ENCODE measurements around the gene CLCN4.

CLCN4 gene

GRCh38 chrX:10206317-10206716 is 49.5 kb downstream of the CLCN4 start:
- H3K4me3 Mint-ChIP-seq: no peak overlapping the region
- no peaks in the 10 kb centered on the region for H3K9me3 Mint-ChIP-seq
- no peaks in the 10 kb centered on the region for H3K4me1 Mint-ChIP-seq (ENCODE audit: low read depth)
- H3K36me3 Mint-ChIP-seq (ENCODE audit: low read depth): no peaks in the 10 kb centered on the region
- no peaks in the 10 kb centered on the region for H3K27me3 Mint-ChIP-seq (ENCODE audit: low read depth)
- no peak for DNase-seq (ENCODE audit: low spot score)
- H3K27ac Mint-ChIP-seq: no peak overlapping the region

DNA sequence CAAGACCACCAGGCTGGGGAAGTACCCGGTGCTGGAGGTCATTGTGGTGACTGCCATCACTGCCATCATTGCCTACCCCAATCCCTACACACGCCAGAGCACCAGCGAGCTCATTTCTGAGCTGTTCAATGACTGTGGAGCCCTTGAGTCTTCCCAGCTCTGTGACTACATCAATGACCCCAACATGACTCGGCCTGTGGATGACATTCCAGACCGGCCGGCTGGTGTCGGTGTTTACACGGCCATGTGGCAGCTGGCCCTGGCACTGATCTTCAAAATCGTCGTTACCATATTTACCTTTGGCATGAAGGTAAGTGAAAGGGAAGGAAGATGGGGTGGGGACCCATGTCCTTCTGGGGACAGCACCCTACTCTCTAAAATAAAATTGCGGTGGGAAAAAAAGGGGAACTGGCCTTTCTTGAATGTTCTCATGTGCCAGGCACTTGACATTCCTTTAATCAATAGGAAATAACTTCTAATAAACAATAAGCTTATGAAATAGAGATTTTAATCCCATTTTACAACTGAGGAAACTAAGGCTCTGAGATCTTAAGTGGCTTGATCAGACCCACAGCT is 51.6 kb downstream of the CLCN4 start:
- DNase-seq (ENCODE audit: low spot score): no peak
- Mint-ChIP-seq H3K27me3 (ENCODE audit: low read depth) (no peaks in the 10 kb centered on the region), H3K36me3 (ENCODE audit: low read depth) (no peaks in the 10 kb centered on the region), H3K27ac (no peak overlapping the region), H3K4me3 (no peak overlapping the region), H3K9me3 (no peaks in the 10 kb centered on the region), H3K4me1 (ENCODE audit: low read depth) (no peaks in the 10 kb centered on the region)

DNA sequence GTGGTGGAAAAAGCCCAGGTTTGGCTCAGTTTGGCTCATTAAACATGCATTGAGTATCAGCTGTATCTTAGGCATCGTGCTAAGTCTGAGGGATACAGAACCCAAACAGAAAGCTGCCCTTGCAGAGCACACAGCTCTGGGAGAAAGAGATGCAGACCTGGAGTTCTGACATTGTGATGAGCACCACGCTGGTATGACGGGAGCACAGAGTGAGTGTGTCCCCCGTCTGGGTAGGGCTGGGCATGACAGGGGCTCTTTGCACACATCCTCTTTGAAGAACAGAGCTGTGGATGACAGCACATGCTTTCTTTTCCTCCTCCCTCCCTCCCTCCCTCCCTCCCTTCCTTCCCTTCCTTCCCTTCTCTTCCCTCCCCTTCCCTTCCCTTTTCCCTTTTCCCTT is 52.2 kb downstream of the CLCN4 start:
- no peak for DNase-seq (ENCODE audit: low spot score)
- Mint-ChIP-seq H3K27ac (no peak overlapping the region), H3K36me3 (ENCODE audit: low read depth) (no peaks in the 10 kb centered on the region), H3K4me1 (ENCODE audit: low read depth) (no peaks in the 10 kb centered on the region), H3K9me3 (no peaks in the 10 kb centered on the region), H3K27me3 (ENCODE audit: low read depth) (no peaks in the 10 kb centered on the region), H3K4me3 (no peak overlapping the region)

DNA sequence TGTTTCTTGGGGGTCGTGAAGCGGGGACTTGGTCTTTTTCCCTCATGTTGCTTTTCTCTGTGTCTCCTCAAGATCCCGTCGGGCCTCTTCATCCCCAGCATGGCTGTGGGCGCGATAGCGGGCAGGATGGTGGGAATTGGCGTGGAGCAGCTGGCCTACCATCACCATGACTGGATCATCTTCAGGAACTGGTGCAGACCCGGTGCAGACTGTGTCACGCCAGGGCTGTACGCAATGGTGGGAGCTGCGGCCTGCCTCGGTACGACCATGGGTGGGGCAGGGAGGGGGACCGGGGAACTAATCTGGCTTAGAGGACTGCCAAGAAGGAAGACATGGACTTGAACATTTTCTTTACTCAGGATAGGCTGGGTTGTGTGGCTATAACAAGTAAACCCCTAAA is 55.6 kb downstream of the CLCN4 start:
- no peaks in the 10 kb centered on the region for H3K36me3 Mint-ChIP-seq (ENCODE audit: low read depth)
- no peaks in the 10 kb centered on the region for H3K27me3 Mint-ChIP-seq (ENCODE audit: low read depth)
- no peaks in the 10 kb centered on the region for H3K4me1 Mint-ChIP-seq (ENCODE audit: low read depth)
- no peak overlapping the region for H3K4me3 Mint-ChIP-seq
- no peak for DNase-seq (ENCODE audit: low spot score)
- no peak overlapping the region for H3K27ac Mint-ChIP-seq
- H3K9me3 Mint-ChIP-seq: no peaks in the 10 kb centered on the region

- Mint-ChIP-seq H3K4me3 (no peak overlapping the region), H3K36me3 (ENCODE audit: low read depth) (no peaks in the 10 kb centered on the region), H3K4me1 (ENCODE audit: low read depth) (no peaks in the 10 kb centered on the region), H3K9me3 (no peaks in the 10 kb centered on the region), H3K27me3 (ENCODE audit: low read depth) (no peaks in the 10 kb centered on the region), H3K27ac (no peak overlapping the region)
- DNase-seq (ENCODE audit: low spot score): no peak
These were observed 56.9 kb downstream of the CLCN4 start for GRCh38 chrX:10213716-10214115.

- no peaks in the 10 kb centered on the region for H3K27me3 Mint-ChIP-seq (ENCODE audit: low read depth)
- H3K9me3 Mint-ChIP-seq: no peaks in the 10 kb centered on the region
- no peak overlapping the region for H3K27ac Mint-ChIP-seq
These were observed 59.4 kb downstream of the CLCN4 start for GRCh38 chrX:10216208-10216607.

GRCh38 chrX:10217198-10217597 is 60.4 kb downstream of the CLCN4 start:
- H3K4me3 Mint-ChIP-seq: no peak overlapping the region
- no peaks in the 10 kb centered on the region for H3K27me3 Mint-ChIP-seq (ENCODE audit: low read depth)
- no peaks in the 10 kb centered on the region for H3K4me1 Mint-ChIP-seq (ENCODE audit: low read depth)
- no peaks in the 10 kb centered on the region for H3K36me3 Mint-ChIP-seq (ENCODE audit: low read depth)
- no peaks in the 10 kb centered on the region for H3K9me3 Mint-ChIP-seq
- no peak overlapping the region for H3K27ac Mint-ChIP-seq
- DNase-seq (ENCODE audit: low spot score): no peak

More at GRCh38 chrX:10216208-10216607, 59.4 kb downstream of the CLCN4 start:
- Mint-ChIP-seq H3K4me3 (no peak overlapping the region), H3K36me3 (ENCODE audit: low read depth) (no peaks in the 10 kb centered on the region), H3K4me1 (ENCODE audit: low read depth) (no peaks in the 10 kb centered on the region)
- no peak for DNase-seq (ENCODE audit: low spot score)

- DNase-seq (ENCODE audit: low spot score): no peak
- Mint-ChIP-seq H3K4me1 (ENCODE audit: low read depth) (no peaks in the 10 kb centered on the region), H3K4me3 (no peak overlapping the region), H3K9me3 (no peaks in the 10 kb centered on the region), H3K27me3 (ENCODE audit: low read depth) (no peaks in the 10 kb centered on the region), H3K27ac (no peak overlapping the region), H3K36me3 (ENCODE audit: low read depth) (no peaks in the 10 kb centered on the region)
These were observed 64.9 kb downstream of the CLCN4 start for GRCh38 chrX:10221651-10222050.

DNA sequence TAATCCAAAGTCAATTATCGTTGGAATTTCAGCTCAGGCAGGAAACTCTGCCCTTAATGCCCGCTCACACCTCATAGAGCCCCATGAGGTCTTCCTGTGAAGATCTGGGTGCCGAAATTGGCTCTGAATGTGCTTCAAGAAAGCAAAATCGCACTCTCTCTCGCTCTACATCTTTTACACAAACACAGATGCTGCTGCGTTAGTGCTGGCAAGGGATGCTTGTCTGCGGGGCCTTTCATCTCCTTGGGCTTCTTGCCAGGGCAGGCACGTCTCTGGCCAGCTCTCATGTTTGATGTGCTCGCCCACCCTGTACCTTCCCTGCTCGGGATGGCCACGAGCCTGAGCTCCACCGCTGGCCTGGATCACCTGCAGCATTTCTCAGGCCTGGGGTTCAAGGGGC is 66.5 kb downstream of the CLCN4 start:
- H3K9me3 Mint-ChIP-seq: no peaks in the 10 kb centered on the region
- H3K27me3 Mint-ChIP-seq (ENCODE audit: low read depth): no peaks in the 10 kb centered on the region
- no peak overlapping the region for H3K27ac Mint-ChIP-seq
- no peaks in the 10 kb centered on the region for H3K36me3 Mint-ChIP-seq (ENCODE audit: low read depth)
- no peaks in the 10 kb centered on the region for H3K4me1 Mint-ChIP-seq (ENCODE audit: low read depth)
- DNase-seq (ENCODE audit: low spot score): no peak
- no peak overlapping the region for H3K4me3 Mint-ChIP-seq

GRCh38 chrX:10223781-10224180 is 67.0 kb downstream of the CLCN4 start:
- no peaks in the 10 kb centered on the region for H3K36me3 Mint-ChIP-seq (ENCODE audit: low read depth)
- H3K27ac Mint-ChIP-seq: no peak overlapping the region
- no peaks in the 10 kb centered on the region for H3K27me3 Mint-ChIP-seq (ENCODE audit: low read depth)
- no peaks in the 10 kb centered on the region for H3K4me1 Mint-ChIP-seq (ENCODE audit: low read depth)
- H3K9me3 Mint-ChIP-seq: no peaks in the 10 kb centered on the region
- no peak overlapping the region for H3K4me3 Mint-ChIP-seq
- no peak for DNase-seq (ENCODE audit: low spot score)

- DNase-seq (ENCODE audit: low spot score): no peak
- Mint-ChIP-seq H3K27ac (no peak overlapping the region), H3K4me3 (no peak overlapping the region), H3K27me3 (ENCODE audit: low read depth) (no peaks in the 10 kb centered on the region), H3K36me3 (ENCODE audit: low read depth) (no peaks in the 10 kb centered on the region), H3K9me3 (no peaks in the 10 kb centered on the region), H3K4me1 (ENCODE audit: low read depth) (no peaks in the 10 kb centered on the region)
These were observed 73.4 kb downstream of the CLCN4 start for GRCh38 chrX:10230222-10230621.

GRCh38 chrX:10231461-10231860 is 74.7 kb downstream of the CLCN4 start:
- Mint-ChIP-seq H3K27ac (no peak overlapping the region), H3K4me1 (ENCODE audit: low read depth) (no peaks in the 10 kb centered on the region), H3K4me3 (no peak overlapping the region), H3K27me3 (ENCODE audit: low read depth) (no peaks in the 10 kb centered on the region), H3K9me3 (no peaks in the 10 kb centered on the region), H3K36me3 (ENCODE audit: low read depth) (no peaks in the 10 kb centered on the region)
- no peak for DNase-seq (ENCODE audit: low spot score)

- H3K4me3 Mint-ChIP-seq: no peak overlapping the region
- no peaks in the 10 kb centered on the region for H3K27me3 Mint-ChIP-seq (ENCODE audit: low read depth)
- no peak for DNase-seq (ENCODE audit: low spot score)
- no peaks in the 10 kb centered on the region for H3K4me1 Mint-ChIP-seq (ENCODE audit: low read depth)
- no peak overlapping the region for H3K27ac Mint-ChIP-seq
- no peaks in the 10 kb centered on the region for H3K9me3 Mint-ChIP-seq
- no peaks in the 10 kb centered on the region for H3K36me3 Mint-ChIP-seq (ENCODE audit: low read depth)
These were observed 76.4 kb downstream of the CLCN4 start for GRCh38 chrX:10233173-10233572.

- H3K4me3 Mint-ChIP-seq: no peak overlapping the region
- DNase-seq (ENCODE audit: low spot score): no peak
- no peaks in the 10 kb centered on the region for H3K4me1 Mint-ChIP-seq (ENCODE audit: low read depth)
- H3K27me3 Mint-ChIP-seq (ENCODE audit: low read depth): no peaks in the 10 kb centered on the region
- no peak overlapping the region for H3K27ac Mint-ChIP-seq
- no peaks in the 10 kb centered on the region for H3K36me3 Mint-ChIP-seq (ENCODE audit: low read depth)
- H3K9me3 Mint-ChIP-seq: no peaks in the 10 kb centered on the region
These were observed 76.9 kb downstream of the CLCN4 start for GRCh38 chrX:10233696-10234095.

GRCh38 chrX:10235851-10236250 is 79.1 kb downstream of the CLCN4 start:
- DNase-seq (ENCODE audit: low spot score): no peak
- H3K27ac Mint-ChIP-seq: no peak overlapping the region
- no peaks in the 10 kb centered on the region for H3K27me3 Mint-ChIP-seq (ENCODE audit: low read depth)
- no peaks in the 10 kb centered on the region for H3K36me3 Mint-ChIP-seq (ENCODE audit: low read depth)
- H3K4me1 Mint-ChIP-seq (ENCODE audit: low read depth): no peaks in the 10 kb centered on the region
- no peak overlapping the region for H3K4me3 Mint-ChIP-seq
- no peaks in the 10 kb centered on the region for H3K9me3 Mint-ChIP-seq
